A549 (cell line): ENCODE measurements around the gene CD79B.
"Not testable (repeated sequence)": the region's sequence is repeated elsewhere in the genome, so short reads cannot be mapped to it uniquely, and the experiment has no call there.

Experiments used
- CTCF ChIP-seq: fragments of >200 bp; sonication (Bioruptor Twin); formaldehyde crosslinking; IDR thresholded peaks from 3 replicates; pipeline ENCODE4 v1.5.1; 2016
- RAD21 ChIP-seq, 2 experiments: fragments of >200 bp in 1 of 2; sonication (Bioruptor Twin) in 1 of 2; formaldehyde crosslinking in 1 of 2; IDR thresholded peaks in 1 of 2; conservative IDR thresholded peaks in 1 of 2; 2 replicates in 1 of 2; 3 replicates in 1 of 2; pipeline ENCODE4 v1.6.1; 2012 to 2018; ENCODE audit warnings: inconsistent platforms in 1 of 2
- SREBF2 ChIP-seq: fragments of 450-650 bp; IDR thresholded peaks from 2 replicates; pipeline ENCODE4 v1.6.1; 2014; ENCODE audit warnings: mild to moderate bottlenecking, moderate library complexity

- not testable (repeated sequence) for TF ChIP-seq CTCF; SREBF2; RAD21 (conservative IDR thresholded peaks at IDR 0.05 in 1 of 2, IDR thresholded peaks at IDR 0.05 in 1 of 2)
Measured at GRCh38 chr17:63896524-63897354, 35.4 kb downstream of the CD79B start, which contains the start of gene CSH1.
